CD4-positive, alpha-beta T cell treated with Interleukin-15 for 4 hours (primary cell): ENCODE data around the gene CTTNBP2.

Experiments
- DNase-seq: peaks from one replicate; pipeline ENCODE4 v3.0.0-alpha.2; 2020; ENCODE audit warnings: low spot score

CTTNBP2 gene

GRCh38 chr7:117870448-117871130 is 2.7 kb downstream of the CTTNBP2 start:
- no peak for DNase-seq

- DNase-seq: no peak
Observed at GRCh38 chr7:117869374-117869773, 3.9 kb downstream of the CTTNBP2 start.

GRCh38 chr7:117863618-117864017 is 9.6 kb downstream of the CTTNBP2 start:
- DNase-seq: no peak

- DNase-seq: no peak
Observed at GRCh38 chr7:117862378-117862777, 10.9 kb downstream of the CTTNBP2 start.

GRCh38 chr7:117859246-117859812 is 13.9 kb downstream of the CTTNBP2 start:
- DNase-seq: no peak

GRCh38 chr7:117858712-117859111 is 14.5 kb downstream of the CTTNBP2 start:
- DNase-seq: no peak

- no peak for DNase-seq
Observed at GRCh38 chr7:117857718-117858117, 15.5 kb downstream of the CTTNBP2 start.

GRCh38 chr7:117856196-117856595 is 17.0 kb downstream of the CTTNBP2 start:
- no peak for DNase-seq

GRCh38 chr7:117854186-117854585 is 19.1 kb downstream of the CTTNBP2 start:
- DNase-seq: no peak

- DNase-seq: no peak
Observed at GRCh38 chr7:117848941-117849340, 24.3 kb downstream of the CTTNBP2 start.

GRCh38 chr7:117844678-117845077 is 28.6 kb downstream of the CTTNBP2 start:
- DNase-seq: no peak

GRCh38 chr7:117841611-117842010 is 31.6 kb downstream of the CTTNBP2 start:
- no peak for DNase-seq

GRCh38 chr7:117841011-117841410 is 32.2 kb downstream of the CTTNBP2 start:
- no peak for DNase-seq

- no peak for DNase-seq
Observed at GRCh38 chr7:117839507-117839906, 33.7 kb downstream of the CTTNBP2 start.

GRCh38 chr7:117837841-117838240 is 35.4 kb downstream of the CTTNBP2 start:
- no peak for DNase-seq

GRCh38 chr7:117835016-117835664 is 38.1 kb downstream of the CTTNBP2 start:
- DNase-seq: no peak

- DNase-seq: no peak
Observed at GRCh38 chr7:117830422-117830954, 42.8 kb downstream of the CTTNBP2 start.

- no peak for DNase-seq
Observed at GRCh38 chr7:117829450-117830117, 43.7 kb downstream of the CTTNBP2 start.

- no peak for DNase-seq
Observed at GRCh38 chr7:117828825-117829224, 44.4 kb downstream of the CTTNBP2 start.

- no peak for DNase-seq
Observed at GRCh38 chr7:117827862-117828261, 45.4 kb downstream of the CTTNBP2 start.

GRCh38 chr7:117825132-117825531 is 48.1 kb downstream of the CTTNBP2 start:
- no peak for DNase-seq

GRCh38 chr7:117824592-117824991 is 48.6 kb downstream of the CTTNBP2 start:
- no peak for DNase-seq

- DNase-seq: no peak
Observed at GRCh38 chr7:117819558-117819957, 53.7 kb downstream of the CTTNBP2 start.
